Measurements from ENCODE around the gene NOG.

NOG gene

GRCh38 chr17:56596691-56597494, 3.4 kb downstream of the NOG start:
- no peak for DNase-seq (ENCODE audit: low spot score)

GRCh38 chr17:56597495-56597990, 4.0 kb downstream of the NOG start:
- no peak for DNase-seq (ENCODE audit: low spot score)

GRCh38 chr17:56598466-56598865, 5.0 kb downstream of the NOG start:
- no peak for DNase-seq (ENCODE audit: low spot score)

GRCh38 chr17:56599088-56599487, 5.6 kb downstream of the NOG start:
- no peak for DNase-seq (ENCODE audit: low spot score)

GRCh38 chr17:56599566-56599965, 6.1 kb downstream of the NOG start:
- DNase-seq (ENCODE audit: low spot score), result no peak

GRCh38 chr17:56600256-56600655, 6.8 kb downstream of the NOG start:
- no peak for DNase-seq (ENCODE audit: low spot score)

- DNase-seq (ENCODE audit: low spot score), result no peak
Measured at GRCh38 chr17:56601591-56601990, 8.1 kb downstream of the NOG start.

- peak; percentile 40 for DNase-seq (ENCODE audit: low spot score)
Measured at GRCh38 chr17:56602292-56603130, 9.0 kb downstream of the NOG start.

- DNase-seq (ENCODE audit: low spot score), result no peak
Measured at GRCh38 chr17:56603486-56604238, 10.2 kb downstream of the NOG start.

GRCh38 chr17:56604691-56605290, 11.3 kb downstream of the NOG start:
- DNase-seq (ENCODE audit: low spot score), result no peak

- DNase-seq (ENCODE audit: low spot score), result no peak
Measured at GRCh38 chr17:56608944-56609343, 15.4 kb downstream of the NOG start.

GRCh38 chr17:56610321-56610720, 16.8 kb downstream of the NOG start:
- no peak for DNase-seq (ENCODE audit: low spot score)

GRCh38 chr17:56613131-56613530, 19.6 kb downstream of the NOG start:
- no peak for DNase-seq (ENCODE audit: low spot score)

GRCh38 chr17:56614522-56614921, 21.0 kb downstream of the NOG start:
- no peak for DNase-seq (ENCODE audit: low spot score)

GRCh38 chr17:56616239-56616638, 22.7 kb downstream of the NOG start:
- DNase-seq (ENCODE audit: low spot score), result no peak

GRCh38 chr17:56623383-56623782, 29.9 kb downstream of the NOG start:
- DNase-seq (ENCODE audit: low spot score), result no peak

GRCh38 chr17:56624309-56624708, 30.8 kb downstream of the NOG start:
- DNase-seq (ENCODE audit: low spot score), result no peak

- no peak for DNase-seq (ENCODE audit: low spot score)
Measured at GRCh38 chr17:56624912-56625311, 31.4 kb downstream of the NOG start.

- DNase-seq (ENCODE audit: low spot score), result no peak
Measured at GRCh38 chr17:56629531-56630075, 36.1 kb downstream of the NOG start.

- no peak for DNase-seq (ENCODE audit: low spot score)
Measured at GRCh38 chr17:56630202-56630601, 36.7 kb downstream of the NOG start.

- DNase-seq (ENCODE audit: low spot score), result no peak
Measured at GRCh38 chr17:56633681-56634080, 40.2 kb downstream of the NOG start.

GRCh38 chr17:56635641-56636040, 42.1 kb downstream of the NOG start:
- DNase-seq (ENCODE audit: low spot score), result no peak

Measured in CD4-positive, alpha-beta T cell treated with Interleukin-2 at 100 ng/mL for 4 hours (primary cell).